Psoas muscle (tissue), 8 donors: Measurements from ENCODE around the gene TAT. TPM values are rescaled to one million over a fixed set of nuclear protein-coding genes. Genes with fewer than 3 reads are reported as not detected.
"Not testable (repeated sequence)": the region's sequence is repeated elsewhere in the genome, so short reads cannot be mapped to it uniquely, and the experiment has no call there.

Source experiments
- ATAC-seq, 4 donors: fragments of 200-7000 bp; cut with Tn5 transposase; one replicate each; pipeline ENCODE4 v1.9.1; 2020; ENCODE audit warnings: moderate library complexity in 3 of 4, mild to moderate bottlenecking in 2 of 4
- DNase-seq, 2 donors: peaks; one replicate each; pipeline ENCODE4 v3.0.0-alpha.2; 2020
- H3K27ac ChIP-seq: fragments of 200-600 bp; one replicate; pipeline ENCODE4 v1.8.0; 2022
- H3K27me3 ChIP-seq, 3 donors: fragments of 200-600 bp in 1 of 3; one replicate each; pipeline versions ENCODE4 v1.6.1 to v1.8.0; 2013 to 2022; ENCODE audit warnings: low read length in 2 of 3, mild to moderate bottlenecking in 2 of 3, moderate library complexity in 1 of 3; ENCODE audit not compliant: insufficient read depth in 3 of 3
- H3K36me3 ChIP-seq, 2 donors: fragments of 200-600 bp in 1 of 2; one replicate each; pipeline versions ENCODE4 v1.6.1 to v1.8.0; 2013 to 2022; ENCODE audit warnings: low read depth in 1 of 2, mild to moderate bottlenecking in 1 of 2, moderate library complexity in 1 of 2; ENCODE audit not compliant: insufficient read depth in 1 of 2
- H3K4me1 ChIP-seq: fragments of 200-600 bp; one replicate; pipeline ENCODE4 v1.8.0; 2022
- H3K4me3 ChIP-seq: fragments of 200-600 bp; one replicate; pipeline ENCODE4 v1.8.0; 2022; ENCODE audit warnings: mild to moderate bottlenecking
- H3K9me3 ChIP-seq: fragments of 200-600 bp; one replicate; pipeline ENCODE4 v1.8.0; 2022
- CTCF ChIP-seq: fragments of 200-600 bp; IDR thresholded peaks from one replicate; pipeline ENCODE4 v1.8.0; 2022; ENCODE audit warnings: antibody characterized with exemption
- WGBS, 3 donors: extraction: QIAGEN DNeasy Blood & Tissue Kit; methylation state at CpG; one replicate each; pipeline versions ENCODE4 v1.1.6 to v1.1.7; 2013; 5-methylcytosine and 5-hydroxymethylcytosine counted together
- intact Hi-C, 2 donors: fragments of 100-400 bp; cut with DNase I; formaldehyde crosslinking; loops; one replicate each; pipeline versions ENCODE4 v1.11.0 to v1.14.2; 2022
- polyA plus RNA-seq, 3 donors: library from polyadenylated mRNA; stranded (reverse); fragments of 200-250 nt; gene quantifications; one replicate each; pipeline ENCODE4 v1.2.3, GENCODE V29; 2013
- total RNA-seq, 4 donors: library from RNA; stranded (reverse); fragmentation: NEBNext Ultra II Directional in 2 of 4; extraction: Animal tissue kit (Norgen Biotek cat#: 25700) in 2 of 4; gene quantifications; one replicate each; pipeline versions ENCODE4 v1.2.1 to v1.2.4, GENCODE V29; 2021 to 2023
- donor health status: healthy with polysubstance abuse.
- donor health status: DM: no; HTN: no; CAD: no; lungs with moderate emphysema.
- donor health status: Bipolar disorder and iron deficiency.
- donor health status: healthy.
- donor health status: DM: yes; HTN: yes; CAD: no.
- donor health status: DM: no; HTN: no; CAD: no.
- donor health status: DM: no; HTN: no; CAD: no.
- donor health status: DM: yes; HTN: yes; CAD: no.

TAT gene
- total and polyA plus RNA-seq, 7 donors: 0.17 to 0.26 TPM; not detected in 5

- intact Hi-C loops: no loop called here
- Histone ChIP-seq H3K36me3 (no peaks in the 10 kb centered on the region), H3K4me1 (no peaks in the 10 kb centered on the region), H3K27me3 (peaks cover 0 to 7% (median 0%) of the 10 kb centered on the region in 3 donors), H3K27ac (no peak overlapping the region), H3K4me3 (no peak overlapping the region), H3K9me3 (no peaks in the 10 kb centered on the region)
- no peak for TF ChIP-seq CTCF
- DNase-seq (no peak), ATAC-seq (no peak)
- 66 to 84% (median 80%) methylated on average over 3 of the region's 3 CpGs for WGBS, 3 donors
Measured at GRCh38 chr16:71593048-71593999, 16.4 kb upstream of the TAT start.

- Histone ChIP-seq H3K36me3 (no peaks in the 10 kb centered on the region), H3K4me1 (no peaks in the 10 kb centered on the region), H3K27me3 (peaks cover 0 to 7% (median 0%) of the 10 kb centered on the region in 3 donors), H3K27ac (no peak overlapping the region), H3K9me3 (no peaks in the 10 kb centered on the region), H3K4me3 (no peak overlapping the region)
- WGBS, 3 donors: 61 to 64% (median 63%) methylated on average over 2 of the region's 3 CpGs
- TF ChIP-seq CTCF: no peak
- ATAC-seq (no peak), DNase-seq (no peak)
- intact Hi-C loops: no loop called here
Measured at GRCh38 chr16:71591917-71592316, 15.0 kb upstream of the TAT start.

GRCh38 chr16:71590584-71590983, 13.7 kb upstream of the TAT start:
- no peak overlapping the region for H3K4me3 ChIP-seq
- DNase-seq (no peak), ATAC-seq (no peak)
- H3K27ac ChIP-seq: no peak overlapping the region
- H3K9me3 ChIP-seq: no peaks in the 10 kb centered on the region
- WGBS, 3 donors: 77 to 81% (median 79%) methylated on average over 4 of the region's 4 CpGs
- no peaks in the 10 kb centered on the region for H3K4me1 ChIP-seq
- H3K36me3 ChIP-seq: no peaks in the 10 kb centered on the region
- H3K27me3 ChIP-seq: peaks cover 0 to 10% (median 0%) of the 10 kb centered on the region in 3 donors
- intact Hi-C loops: no loop called here
- TF ChIP-seq CTCF: no peak

- intact Hi-C loops, H3K36me3 ChIP-seq, ATAC-seq, H3K4me1 ChIP-seq, H3K4me3 ChIP-seq, DNase-seq, H3K27ac ChIP-seq, H3K9me3 ChIP-seq: not testable (repeated sequence)
- peaks cover 0 to 10% (median 0%) of the 10 kb centered on the region in 3 donors for H3K27me3 ChIP-seq
- no CpG with 5 or more reads among the region's 2 CpGs for WGBS, 3 donors
Measured at GRCh38 chr16:71590071-71590470, 13.2 kb upstream of the TAT start.

- H3K9me3 ChIP-seq, DNase-seq, H3K36me3 ChIP-seq, H3K4me3 ChIP-seq, intact Hi-C loops, ATAC-seq, H3K4me1 ChIP-seq, H3K27ac ChIP-seq: not testable (repeated sequence)
- 87 to 93% (median 91%) methylated on average over 3 to 30 of the region's 30 CpGs for WGBS, 3 donors
- H3K27me3 ChIP-seq: peaks cover 0 to 10% (median 0%) of the 10 kb centered on the region in 3 donors
Measured at GRCh38 chr16:71589334-71589733, 12.4 kb upstream of the TAT start.
